ENCODE measurements around the gene GRID2.

- TF ChIP-seq TAF1 (IDR thresholded peaks at IDR 0.05; ENCODE audit: borderline replicate concordance, insufficient read depth, low read length) = no peak
- TF ChIP-seq, protein P1, sequence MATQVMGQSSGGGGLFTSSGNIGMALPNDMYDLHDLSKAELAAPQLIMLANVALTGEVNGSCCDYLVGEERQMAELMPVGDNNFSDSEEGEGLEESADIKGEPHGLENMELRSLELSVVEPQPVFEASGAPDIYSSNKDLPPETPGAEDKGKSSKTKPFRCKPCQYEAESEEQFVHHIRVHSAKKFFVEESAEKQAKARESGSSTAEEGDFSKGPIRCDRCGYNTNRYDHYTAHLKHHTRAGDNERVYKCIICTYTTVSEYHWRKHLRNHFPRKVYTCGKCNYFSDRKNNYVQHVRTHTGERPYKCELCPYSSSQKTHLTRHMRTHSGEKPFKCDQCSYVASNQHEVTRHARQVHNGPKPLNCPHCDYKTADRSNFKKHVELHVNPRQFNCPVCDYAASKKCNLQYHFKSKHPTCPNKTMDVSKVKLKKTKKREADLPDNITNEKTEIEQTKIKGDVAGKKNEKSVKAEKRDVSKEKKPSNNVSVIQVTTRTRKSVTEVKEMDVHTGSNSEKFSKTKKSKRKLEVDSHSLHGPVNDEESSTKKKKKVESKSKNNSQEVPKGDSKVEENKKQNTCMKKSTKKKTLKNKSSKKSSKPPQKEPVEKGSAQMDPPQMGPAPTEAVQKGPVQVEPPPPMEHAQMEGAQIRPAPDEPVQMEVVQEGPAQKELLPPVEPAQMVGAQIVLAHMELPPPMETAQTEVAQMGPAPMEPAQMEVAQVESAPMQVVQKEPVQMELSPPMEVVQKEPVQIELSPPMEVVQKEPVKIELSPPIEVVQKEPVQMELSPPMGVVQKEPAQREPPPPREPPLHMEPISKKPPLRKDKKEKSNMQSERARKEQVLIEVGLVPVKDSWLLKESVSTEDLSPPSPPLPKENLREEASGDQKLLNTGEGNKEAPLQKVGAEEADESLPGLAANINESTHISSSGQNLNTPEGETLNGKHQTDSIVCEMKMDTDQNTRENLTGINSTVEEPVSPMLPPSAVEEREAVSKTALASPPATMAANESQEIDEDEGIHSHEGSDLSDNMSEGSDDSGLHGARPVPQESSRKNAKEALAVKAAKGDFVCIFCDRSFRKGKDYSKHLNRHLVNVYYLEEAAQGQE (IDR thresholded peaks at IDR 0.05; ENCODE audit: insufficient read depth in 1 of 2, low read depth in 2 of 2, low read length in 2 of 2) = no peak
- TF ChIP-seq POLR2AphosphoS5 (IDR thresholded peaks at IDR 0.05; ENCODE audit: low read depth, low read length) = no peak
- no peak for TF ChIP-seq SIN3A (IDR thresholded peaks at IDR 0.05; ENCODE audit: borderline replicate concordance, insufficient read depth, low read length)
- TF ChIP-seq FOXP2 (optimal IDR thresholded peaks at IDR 0.05; ENCODE audit: borderline replicate concordance, extremely low read depth, extremely low read length, insufficient read depth) = no peak
Measured at GRCh38 chr4:92830771-92831170, 527.0 kb downstream of the GRID2 start.
